Left ventricle myocardium inferior (tissue), 1 donor: Measurements from ENCODE around the gene MBD3L5. TPM values are rescaled to one million over a fixed set of nuclear protein-coding genes. Genes with fewer than 3 reads are reported as not detected.
"Not testable (repeated sequence)": the region's sequence is repeated elsewhere in the genome, so short reads cannot be mapped to it uniquely, and the experiment has no call there.

Experiments used
- DNase-seq: peaks from one replicate; pipeline ENCODE4 v3.0.0-alpha.2; 2020
- H3K27ac ChIP-seq: fragments of 200-600 bp; replicated peaks from 2 replicates; pipeline ENCODE4 v1.8.0; 2021
- H3K27me3 ChIP-seq: fragments of 200-600 bp; 2 replicates; pipeline ENCODE4 v1.8.0; 2021; ENCODE audit warnings: low read depth
- H3K36me3 ChIP-seq: fragments of 200-600 bp; 2 replicates; pipeline ENCODE4 v1.8.0; 2021
- H3K4me1 ChIP-seq: fragments of 200-600 bp; 2 replicates; pipeline ENCODE4 v1.8.0; 2021
- H3K4me3 ChIP-seq: fragments of 200-600 bp; 2 replicates; pipeline ENCODE4 v1.8.0; 2021; ENCODE audit warnings: mild to moderate bottlenecking, moderate library complexity
- H3K9me3 ChIP-seq: fragments of 200-600 bp; replicated peaks from 2 replicates; pipeline ENCODE4 v1.8.0; 2021
- intact Hi-C: fragments of 100-400 bp; cut with micrococcal nuclease; formaldehyde crosslinking; loops from one replicate; pipeline ENCODE4 v1.11.0; 2022
- total RNA-seq: library from RNA; stranded (reverse); fragmentation: NEBNext Ultra II Directional; extraction: Animal tissue kit (Norgen Biotek cat#: 25700); gene quantifications from one replicate; pipeline ENCODE4 v1.2.1, GENCODE V29; 2021
- TF ChIP-seq, protein P1 (sequence below): fragments of 200-600 bp; IDR thresholded peaks from 2 replicates; pipeline ENCODE4 v1.8.0; 2021; ENCODE audit warnings: antibody characterized with exemption, mild to moderate bottlenecking, borderline replicate concordance
- donor health status: DM: no; HTN: yes; CAD: no; lungs with severe emphysema.

The MBD3L5 gene
- total RNA-seq, 1 donor from 2014 or later, result not detected

DNA sequence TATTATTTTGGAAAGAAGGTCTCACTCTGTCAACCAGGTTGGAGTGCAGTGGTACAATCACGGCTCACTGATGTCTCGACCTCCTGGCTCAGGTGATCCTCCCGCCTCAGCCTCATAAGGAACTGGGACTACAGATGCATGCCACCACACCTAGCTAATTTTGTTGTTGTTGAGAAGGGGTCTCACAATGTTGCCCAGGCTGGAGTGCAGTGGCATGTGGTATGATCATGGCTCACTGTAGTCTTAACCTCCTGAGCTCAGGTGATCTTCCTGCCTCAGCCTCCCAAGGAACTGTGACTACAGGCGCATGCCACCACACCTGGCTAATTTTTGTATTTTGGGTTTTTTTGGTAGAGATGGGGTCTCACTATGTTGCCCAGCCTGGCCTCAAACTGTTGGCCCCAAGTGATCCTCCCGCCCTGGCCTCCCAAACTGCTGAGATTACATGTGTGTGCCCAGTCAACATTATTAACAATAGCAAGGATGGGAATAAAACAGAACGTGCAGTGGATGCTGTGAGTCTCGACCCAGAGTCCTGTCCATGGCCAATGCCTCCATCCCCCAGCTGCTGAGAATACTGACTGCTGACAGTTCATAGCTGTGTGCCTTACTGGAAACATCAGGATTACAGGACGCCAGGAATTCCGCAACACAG is 33.5 kb downstream of the MBD3L5 start:
- Histone ChIP-seq H3K27ac (no peak overlapping the region), H3K4me3 (no peak overlapping the region), H3K36me3 (no peaks in the 10 kb centered on the region), H3K27me3 (no peaks in the 10 kb centered on the region), H3K9me3 (peaks cover 7% of the 10 kb centered on the region), H3K4me1 (no peaks in the 10 kb centered on the region)
- intact Hi-C loops, result no loop called here
- TF ChIP-seq, protein P1, sequence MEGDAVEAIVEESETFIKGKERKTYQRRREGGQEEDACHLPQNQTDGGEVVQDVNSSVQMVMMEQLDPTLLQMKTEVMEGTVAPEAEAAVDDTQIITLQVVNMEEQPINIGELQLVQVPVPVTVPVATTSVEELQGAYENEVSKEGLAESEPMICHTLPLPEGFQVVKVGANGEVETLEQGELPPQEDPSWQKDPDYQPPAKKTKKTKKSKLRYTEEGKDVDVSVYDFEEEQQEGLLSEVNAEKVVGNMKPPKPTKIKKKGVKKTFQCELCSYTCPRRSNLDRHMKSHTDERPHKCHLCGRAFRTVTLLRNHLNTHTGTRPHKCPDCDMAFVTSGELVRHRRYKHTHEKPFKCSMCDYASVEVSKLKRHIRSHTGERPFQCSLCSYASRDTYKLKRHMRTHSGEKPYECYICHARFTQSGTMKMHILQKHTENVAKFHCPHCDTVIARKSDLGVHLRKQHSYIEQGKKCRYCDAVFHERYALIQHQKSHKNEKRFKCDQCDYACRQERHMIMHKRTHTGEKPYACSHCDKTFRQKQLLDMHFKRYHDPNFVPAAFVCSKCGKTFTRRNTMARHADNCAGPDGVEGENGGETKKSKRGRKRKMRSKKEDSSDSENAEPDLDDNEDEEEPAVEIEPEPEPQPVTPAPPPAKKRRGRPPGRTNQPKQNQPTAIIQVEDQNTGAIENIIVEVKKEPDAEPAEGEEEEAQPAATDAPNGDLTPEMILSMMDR, result no peak
- DNase-seq, result no peak

DNA sequence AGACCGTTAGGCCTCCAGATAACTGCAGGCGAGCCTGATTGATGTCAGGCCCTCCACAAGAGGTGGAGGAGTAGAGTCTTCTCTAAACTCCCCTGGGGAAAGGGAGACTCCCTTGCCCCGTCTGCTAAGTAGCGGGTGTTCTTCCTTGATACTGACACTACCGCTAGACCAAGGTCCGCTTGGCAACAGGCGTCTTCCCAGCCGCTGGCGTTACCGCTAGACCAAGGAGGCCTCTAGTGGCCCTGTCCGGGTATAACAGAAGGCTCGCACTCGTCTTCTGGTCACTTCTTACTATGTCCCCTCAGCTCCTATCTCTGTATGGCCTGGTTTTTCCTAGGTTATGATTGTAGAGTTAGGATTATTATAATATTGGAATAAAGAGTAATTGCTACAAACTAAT is 36.7 kb downstream of the MBD3L5 start:
- H3K27me3 ChIP-seq, H3K4me3 ChIP-seq, intact Hi-C loops, H3K27ac ChIP-seq, DNase-seq, H3K9me3 ChIP-seq: not testable (repeated sequence)
- Histone ChIP-seq H3K36me3 (peaks cover 16% of the 10 kb centered on the region), H3K4me1 (peaks cover 16% of the 10 kb centered on the region)
- TF ChIP-seq, protein P1, result peak; percentile 40

DNA sequence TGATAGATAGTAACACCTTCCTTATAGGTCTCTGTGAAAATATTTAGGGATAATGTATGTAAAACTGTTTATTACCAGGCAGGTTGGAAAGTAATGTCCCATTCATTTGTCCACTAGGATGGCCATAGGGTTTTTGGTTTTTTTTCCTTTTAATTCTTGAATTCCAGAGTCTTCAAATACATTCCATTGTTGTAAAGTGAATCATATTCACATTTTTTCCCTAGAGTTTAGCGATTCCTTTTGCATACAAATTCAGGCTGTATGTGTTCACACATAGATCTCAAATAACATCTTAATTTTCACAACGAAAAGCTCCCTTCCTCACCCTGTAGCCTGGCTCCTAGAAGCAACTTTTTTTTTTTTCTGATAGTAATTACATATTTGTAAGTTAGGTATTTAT is 37.3 kb downstream of the MBD3L5 start:
- TF ChIP-seq, protein P1, result no peak
- intact Hi-C loops, result no loop called here

DNA sequence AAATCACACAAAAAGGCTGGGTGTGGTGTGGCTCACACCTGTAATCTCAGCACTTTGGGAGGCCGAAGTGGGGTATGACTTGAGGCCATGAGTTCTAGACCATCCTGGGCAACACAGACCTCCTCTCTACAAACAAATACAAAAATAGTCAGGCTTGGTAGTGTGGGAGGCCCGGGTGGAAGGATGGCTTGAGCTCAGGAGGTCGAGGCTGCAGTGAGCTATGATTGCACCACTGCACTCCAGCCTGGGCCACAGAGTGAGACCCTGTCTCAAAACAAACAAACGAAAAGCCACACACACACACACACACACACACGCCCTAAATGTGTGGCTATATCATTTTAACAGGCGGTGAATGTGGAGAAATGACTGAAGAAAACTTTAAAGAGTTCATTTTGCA is 38.2 kb downstream of the MBD3L5 start:
- Histone ChIP-seq H3K9me3 (peaks cover 7% of the 10 kb centered on the region), H3K27ac (peak overlapping the region; percentile 92), H3K27me3 (no peaks in the 10 kb centered on the region), H3K36me3 (peaks cover 31% of the 10 kb centered on the region), H3K4me3 (peak overlapping the region; percentile 96), H3K4me1 (peaks cover 16% of the 10 kb centered on the region)
- TF ChIP-seq, protein P1, result no peak
- no peak for DNase-seq
- intact Hi-C loops, result no loop called here

More for the DNA sequence above, 37.3 kb downstream of the MBD3L5 start:
- Histone ChIP-seq H3K27ac (no peak overlapping the region), H3K4me1 (peaks cover 16% of the 10 kb centered on the region), H3K36me3 (peaks cover 22% of the 10 kb centered on the region), H3K9me3 (peaks cover 7% of the 10 kb centered on the region), H3K4me3 (no peak overlapping the region), H3K27me3 (no peaks in the 10 kb centered on the region)
- DNase-seq, result no peak

DNA sequence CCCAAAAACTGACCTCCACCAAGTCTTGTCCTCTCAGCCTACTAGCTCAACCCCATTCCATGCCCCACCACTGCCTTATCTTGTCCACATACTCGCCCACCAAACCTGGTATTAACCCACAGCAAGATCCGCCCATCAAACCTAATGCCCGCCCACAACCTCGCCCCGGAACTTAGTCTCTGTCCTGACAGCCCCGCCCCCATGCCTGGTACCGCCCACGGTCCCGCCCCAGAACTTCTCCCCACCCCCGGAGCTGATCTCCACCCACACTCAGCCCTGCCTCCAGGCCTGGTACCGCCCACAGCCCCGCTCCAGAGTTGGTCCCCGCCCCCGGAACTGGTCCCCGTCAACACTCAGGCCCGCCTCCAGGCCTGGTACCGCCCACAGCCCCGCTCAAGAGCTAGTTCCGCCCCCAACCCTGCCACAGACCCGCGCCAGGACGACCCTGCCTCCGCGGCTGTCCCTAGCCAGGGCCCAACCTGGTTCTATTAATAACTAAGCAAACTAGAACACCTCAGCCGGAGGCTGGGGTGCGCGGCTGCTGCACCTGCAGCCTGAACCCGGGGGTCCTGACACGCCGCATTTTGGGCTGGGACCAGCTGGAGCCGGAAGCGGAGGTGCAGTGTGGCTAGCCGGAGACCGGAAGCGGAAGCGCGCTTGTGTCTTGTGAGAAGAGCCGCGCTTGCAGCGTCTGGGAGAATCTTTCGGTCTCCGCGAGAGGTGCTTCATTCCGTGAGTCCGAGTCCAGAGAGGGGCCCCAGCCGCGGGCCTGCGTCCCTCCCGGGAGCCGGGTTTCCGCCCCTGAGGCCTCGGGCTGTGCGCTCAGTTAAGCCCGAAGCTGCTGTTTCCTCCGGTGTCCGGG is 38.9 kb downstream of the MBD3L5 start, which contains the start of gene ZNF557:
Gene ZNF557 (plus strand): TSS at position 662 of the 862 bp plus-strand sequence. CDS start 5,372 bp downstream, outside the sequence.
- TF ChIP-seq, protein P1, result no peak
- H3K9me3 ChIP-seq, result peaks cover 7% of the 10 kb centered on the region
- H3K4me1 ChIP-seq, result peaks cover 16% of the 10 kb centered on the region
- peak within 1 kb of the TSS; percentile 92 for H3K27ac ChIP-seq
- DNase-seq, result peak; percentile 99
- H3K4me3 ChIP-seq, result peak within 1 kb of the TSS; percentile 96
- intact Hi-C loops, result no loop called here
- no peaks in the 10 kb centered on the region for H3K27me3 ChIP-seq
- H3K36me3 ChIP-seq, result peaks cover 38% of the 10 kb centered on the region
